DOHH2 (cell line): ENCODE measurements around the gene DNAH5.

Experiments used
- EZH2phosphoT487 ChIP-seq: fragments of 200-600 bp; sonication (generic); IDR thresholded peaks from 2 replicates; pipeline ENCODE4 v1.6.1; 2017; ENCODE audit warnings: borderline replicate concordance, mild to moderate bottlenecking, antibody characterized with exemption, low read length, moderate library complexity, mixed read lengths
- TF ChIP-seq, protein P1 (sequence below): fragments of 200-600 bp; sonication (generic); IDR thresholded peaks from one replicate; pipeline ENCODE4 v1.5.1; 2014; ENCODE audit warnings: antibody characterized with exemption, mild to moderate bottlenecking, low read depth, low read length; ENCODE audit not compliant: poor library complexity, severe bottlenecking

DNA sequence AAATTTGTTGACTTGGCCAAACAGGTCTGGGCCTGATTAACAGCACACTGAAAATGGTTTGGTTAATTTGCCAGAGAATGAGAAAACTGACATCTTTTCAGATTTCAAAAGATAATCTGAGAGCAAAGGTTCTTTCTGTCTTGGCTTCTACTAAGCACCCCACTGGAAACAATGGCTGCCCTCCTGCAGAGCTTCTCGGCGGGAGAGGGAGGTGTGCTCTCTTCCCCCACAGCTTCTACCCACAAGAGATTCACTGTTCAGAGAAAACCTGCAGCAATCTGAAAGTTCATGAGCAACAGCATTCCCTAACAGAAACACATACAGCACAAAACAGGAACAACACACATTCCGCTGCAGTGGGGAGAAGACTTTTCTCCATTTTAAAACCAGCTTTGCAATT, 3.0 kb downstream of the DNAH5 start:
- TF ChIP-seq, protein P1, sequence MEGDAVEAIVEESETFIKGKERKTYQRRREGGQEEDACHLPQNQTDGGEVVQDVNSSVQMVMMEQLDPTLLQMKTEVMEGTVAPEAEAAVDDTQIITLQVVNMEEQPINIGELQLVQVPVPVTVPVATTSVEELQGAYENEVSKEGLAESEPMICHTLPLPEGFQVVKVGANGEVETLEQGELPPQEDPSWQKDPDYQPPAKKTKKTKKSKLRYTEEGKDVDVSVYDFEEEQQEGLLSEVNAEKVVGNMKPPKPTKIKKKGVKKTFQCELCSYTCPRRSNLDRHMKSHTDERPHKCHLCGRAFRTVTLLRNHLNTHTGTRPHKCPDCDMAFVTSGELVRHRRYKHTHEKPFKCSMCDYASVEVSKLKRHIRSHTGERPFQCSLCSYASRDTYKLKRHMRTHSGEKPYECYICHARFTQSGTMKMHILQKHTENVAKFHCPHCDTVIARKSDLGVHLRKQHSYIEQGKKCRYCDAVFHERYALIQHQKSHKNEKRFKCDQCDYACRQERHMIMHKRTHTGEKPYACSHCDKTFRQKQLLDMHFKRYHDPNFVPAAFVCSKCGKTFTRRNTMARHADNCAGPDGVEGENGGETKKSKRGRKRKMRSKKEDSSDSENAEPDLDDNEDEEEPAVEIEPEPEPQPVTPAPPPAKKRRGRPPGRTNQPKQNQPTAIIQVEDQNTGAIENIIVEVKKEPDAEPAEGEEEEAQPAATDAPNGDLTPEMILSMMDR: no peak
- no peak for TF ChIP-seq EZH2phosphoT487
